HEK293 (cell line): Measurements from ENCODE around the gene SMARCA1.

Source experiments
- BCL11A ChIP-seq: fragments of 450-650 bp; formaldehyde crosslinking; IDR thresholded peaks from 2 replicates; pipeline ENCODE4 v1.5.1; 2016; ENCODE audit warnings: low read depth, missing biosample characterization, missing genetic modification characterization
- FEZF1 ChIP-seq: fragments of 450-650 bp; formaldehyde crosslinking; IDR thresholded peaks from 2 replicates; pipeline ENCODE4 v1.5.1; 2016; ENCODE audit warnings: missing biosample characterization, missing genetic modification characterization
- GFI1B ChIP-seq: fragments of 450-650 bp; formaldehyde crosslinking; IDR thresholded peaks from 2 replicates; pipeline ENCODE4 v1.5.1; 2016; ENCODE audit warnings: missing biosample characterization, missing genetic modification characterization
- GLI2 ChIP-seq: fragments of 450-650 bp; formaldehyde crosslinking; IDR thresholded peaks from 2 replicates; pipeline ENCODE4; 2017; ENCODE audit warnings: missing biosample characterization, missing genetic modification characterization, low read depth, borderline replicate concordance
- GLIS1 ChIP-seq: fragments of 450-650 bp; formaldehyde crosslinking; IDR thresholded peaks from 2 replicates; pipeline ENCODE4 v1.5.1; 2016; ENCODE audit warnings: missing biosample characterization, missing genetic modification characterization
- KLF10 ChIP-seq: fragments of 450-650 bp; IDR thresholded peaks from 2 replicates; pipeline ENCODE4 v1.5.1; 2018; ENCODE audit warnings: missing biosample characterization, mild to moderate bottlenecking, missing genetic modification characterization
- MYNN ChIP-seq: fragments of 450-650 bp; formaldehyde crosslinking; IDR thresholded peaks from 2 replicates; pipeline ENCODE4 v1.5.1; 2016; ENCODE audit warnings: missing biosample characterization, missing genetic modification characterization, borderline replicate concordance
- OSR2 ChIP-seq: fragments of 450-650 bp; formaldehyde crosslinking; IDR thresholded peaks from 2 replicates; pipeline ENCODE4 v1.5.1; 2016; ENCODE audit warnings: missing biosample characterization, missing genetic modification characterization
- OVOL3 ChIP-seq: fragments of 450-650 bp; formaldehyde crosslinking; IDR thresholded peaks from 2 replicates; pipeline ENCODE4 v1.5.1; 2016; ENCODE audit warnings: missing biosample characterization, missing genetic modification characterization
- SCRT1 ChIP-seq: fragments of 450-650 bp; formaldehyde crosslinking; IDR thresholded peaks from 2 replicates; pipeline ENCODE4 v1.5.1; 2016; ENCODE audit warnings: missing biosample characterization, missing genetic modification characterization, borderline replicate concordance
- ZBTB1 ChIP-seq: fragments of 450-650 bp; formaldehyde crosslinking; IDR thresholded peaks from 2 replicates; pipeline ENCODE4 v1.5.1; 2016; ENCODE audit warnings: missing biosample characterization, missing genetic modification characterization
- ZBTB8A ChIP-seq: fragments of 450-650 bp; formaldehyde crosslinking; IDR thresholded peaks from 2 replicates; pipeline ENCODE4 v1.5.1; 2016; ENCODE audit warnings: missing biosample characterization, missing genetic modification characterization
- ZEB2 ChIP-seq: fragments of 450-650 bp; formaldehyde crosslinking; IDR thresholded peaks from 2 replicates; pipeline ENCODE4 v1.5.1; 2016; ENCODE audit warnings: missing biosample characterization, missing genetic modification characterization
- ZNF112 ChIP-seq: fragments of 450-650 bp; formaldehyde crosslinking; IDR thresholded peaks from 2 replicates; pipeline ENCODE4 v1.5.0; 2017; ENCODE audit warnings: missing biosample characterization, missing genetic modification characterization
- ZNF248 ChIP-seq: fragments of 450-650 bp; formaldehyde crosslinking; IDR thresholded peaks from 2 replicates; pipeline ENCODE4 v1.5.1; 2017; ENCODE audit warnings: missing biosample characterization, missing genetic modification characterization
- ZNF423 ChIP-seq: fragments of 450-650 bp; formaldehyde crosslinking; IDR thresholded peaks from 2 replicates; pipeline ENCODE4 v1.5.1; 2016; ENCODE audit warnings: missing biosample characterization, missing genetic modification characterization
- ZNF48 ChIP-seq: fragments of 450-650 bp; formaldehyde crosslinking; IDR thresholded peaks from 2 replicates; pipeline ENCODE4 v1.5.1; 2016; ENCODE audit warnings: missing biosample characterization, missing genetic modification characterization
- ZNF510 ChIP-seq: fragments of 450-650 bp; formaldehyde crosslinking; IDR thresholded peaks from 2 replicates; pipeline ENCODE4 v1.5.1; 2018; ENCODE audit warnings: mild to moderate bottlenecking, missing genetic modification characterization, missing biosample characterization; ENCODE audit not compliant: insufficient replicate concordance
- ZNF549 ChIP-seq: fragments of 450-650 bp; IDR thresholded peaks from 2 replicates; pipeline ENCODE4 v1.5.1; 2018; ENCODE audit warnings: missing biosample characterization, missing genetic modification characterization, mild to moderate bottlenecking, inconsistent platforms, moderate library complexity
- ZNF560 ChIP-seq: fragments of 450-650 bp; formaldehyde crosslinking; IDR thresholded peaks from 2 replicates; pipeline ENCODE4 v1.5.1; 2017; ENCODE audit warnings: missing biosample characterization, missing genetic modification characterization, borderline replicate concordance
- ZNF561 ChIP-seq: fragments of 450-650 bp; IDR thresholded peaks from 2 replicates; pipeline ENCODE4 v1.5.1; 2018; ENCODE audit warnings: missing biosample characterization, missing genetic modification characterization, borderline replicate concordance
- ZNF610 ChIP-seq: fragments of 450-650 bp; formaldehyde crosslinking; IDR thresholded peaks from 2 replicates; pipeline ENCODE4 v1.5.1; 2016; ENCODE audit warnings: missing biosample characterization, missing genetic modification characterization, borderline replicate concordance
- ZNF624 ChIP-seq: fragments of 450-650 bp; formaldehyde crosslinking; IDR thresholded peaks from 2 replicates; pipeline ENCODE4 v1.5.1; 2017; ENCODE audit warnings: missing biosample characterization, missing genetic modification characterization
- ZNF701 ChIP-seq: fragments of 450-650 bp; formaldehyde crosslinking; IDR thresholded peaks from 2 replicates; pipeline ENCODE4 v1.5.1; 2016; ENCODE audit warnings: missing biosample characterization, missing genetic modification characterization
- ZNF785 ChIP-seq: fragments of 450-650 bp; formaldehyde crosslinking; IDR thresholded peaks from 2 replicates; pipeline ENCODE4 v1.5.1; 2016; ENCODE audit warnings: missing biosample characterization, missing genetic modification characterization
- ZSCAN23 ChIP-seq: fragments of 450-650 bp; formaldehyde crosslinking; IDR thresholded peaks from 2 replicates; pipeline ENCODE4 v1.5.1; 2016; ENCODE audit warnings: missing biosample characterization, missing genetic modification characterization
- ZXDB ChIP-seq: fragments of 450-650 bp; formaldehyde crosslinking; IDR thresholded peaks from 2 replicates; pipeline ENCODE4 v1.5.1; 2016; ENCODE audit warnings: missing biosample characterization, missing genetic modification characterization
- TF ChIP-seq, protein P1 (sequence below): fragments of 450-650 bp; IDR thresholded peaks from 2 replicates; pipeline ENCODE4 v1.5.1; 2018; ENCODE audit warnings: missing biosample characterization, missing genetic modification characterization
- TF ChIP-seq, protein P2 (sequence below): fragments of 450-650 bp; formaldehyde crosslinking; IDR thresholded peaks from 2 replicates; pipeline ENCODE4 v1.5.1; 2016; ENCODE audit warnings: missing biosample characterization, missing genetic modification characterization, low read depth
- TF ChIP-seq, protein P3 (sequence below): fragments of 450-650 bp; formaldehyde crosslinking; IDR thresholded peaks from 2 replicates; pipeline ENCODE4 v1.5.1; 2016; ENCODE audit warnings: missing biosample characterization, missing genetic modification characterization, borderline replicate concordance
- TF ChIP-seq, protein P4 (sequence below): fragments of 450-650 bp; formaldehyde crosslinking; IDR thresholded peaks from 2 replicates; pipeline ENCODE4 v1.5.1; 2016; ENCODE audit warnings: missing biosample characterization, missing genetic modification characterization
- TF ChIP-seq, protein P5 (sequence below): fragments of 450-650 bp; formaldehyde crosslinking; IDR thresholded peaks from 2 replicates; pipeline ENCODE4 v1.5.1; 2016; ENCODE audit warnings: missing biosample characterization, missing genetic modification characterization
- TF ChIP-seq, protein P6 (sequence below): fragments of 450-650 bp; formaldehyde crosslinking; IDR thresholded peaks from 2 replicates; pipeline ENCODE4 v1.5.1; 2016; ENCODE audit warnings: missing biosample characterization, missing genetic modification characterization

Gene SMARCA1

DNA sequence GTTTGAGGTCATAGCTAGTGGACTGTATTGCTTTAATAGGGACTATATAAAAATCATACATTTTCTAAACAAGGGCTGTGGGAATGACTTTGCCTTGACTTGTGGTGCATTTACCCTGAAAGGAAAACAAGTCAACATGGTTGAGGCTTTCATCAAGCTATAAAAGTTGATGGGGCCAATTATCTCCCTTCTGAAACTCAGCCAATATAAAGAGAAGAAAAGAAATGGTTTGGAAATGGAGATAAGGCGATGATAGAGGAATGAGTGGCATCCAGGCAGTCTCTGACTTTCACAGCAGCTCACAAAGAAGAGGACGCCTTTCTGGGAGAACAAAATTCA, 118.7 kb downstream of the SMARCA1 start (continued):
- TF ChIP-seq, protein P1, sequence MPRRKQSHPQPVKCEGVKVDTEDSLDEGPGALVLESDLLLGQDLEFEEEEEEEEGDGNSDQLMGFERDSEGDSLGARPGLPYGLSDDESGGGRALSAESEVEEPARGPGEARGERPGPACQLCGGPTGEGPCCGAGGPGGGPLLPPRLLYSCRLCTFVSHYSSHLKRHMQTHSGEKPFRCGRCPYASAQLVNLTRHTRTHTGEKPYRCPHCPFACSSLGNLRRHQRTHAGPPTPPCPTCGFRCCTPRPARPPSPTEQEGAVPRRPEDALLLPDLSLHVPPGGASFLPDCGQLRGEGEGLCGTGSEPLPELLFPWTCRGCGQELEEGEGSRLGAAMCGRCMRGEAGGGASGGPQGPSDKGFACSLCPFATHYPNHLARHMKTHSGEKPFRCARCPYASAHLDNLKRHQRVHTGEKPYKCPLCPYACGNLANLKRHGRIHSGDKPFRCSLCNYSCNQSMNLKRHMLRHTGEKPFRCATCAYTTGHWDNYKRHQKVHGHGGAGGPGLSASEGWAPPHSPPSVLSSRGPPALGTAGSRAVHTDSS: peak; percentile 78
- TF ChIP-seq ZNF701 (tag by site-specific recombination): no peak
- TF ChIP-seq, protein P2, sequence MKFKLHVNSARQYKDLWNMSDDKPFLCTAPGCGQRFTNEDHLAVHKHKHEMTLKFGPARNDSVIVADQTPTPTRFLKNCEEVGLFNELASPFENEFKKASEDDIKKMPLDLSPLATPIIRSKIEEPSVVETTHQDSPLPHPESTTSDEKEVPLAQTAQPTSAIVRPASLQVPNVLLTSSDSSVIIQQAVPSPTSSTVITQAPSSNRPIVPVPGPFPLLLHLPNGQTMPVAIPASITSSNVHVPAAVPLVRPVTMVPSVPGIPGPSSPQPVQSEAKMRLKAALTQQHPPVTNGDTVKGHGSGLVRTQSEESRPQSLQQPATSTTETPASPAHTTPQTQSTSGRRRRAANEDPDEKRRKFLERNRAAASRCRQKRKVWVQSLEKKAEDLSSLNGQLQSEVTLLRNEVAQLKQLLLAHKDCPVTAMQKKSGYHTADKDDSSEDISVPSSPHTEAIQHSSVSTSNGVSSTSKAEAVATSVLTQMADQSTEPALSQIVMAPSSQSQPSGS: peak; percentile 44
- TF ChIP-seq SCRT1 (tag by site-specific recombination): peak; percentile 69; the same call in 1 of the 2 replicates
- TF ChIP-seq ZSCAN23 (tag by site-specific recombination): 0 out of 2 replicates have a peak, but pooled peaks have one; percentile 18
- no peak for TF ChIP-seq ZNF610 (tag by site-specific recombination)
- TF ChIP-seq ZEB2: peak; percentile 73; the same call in 1 of the 2 replicates
- no peak for TF ChIP-seq MYNN (tag by site-specific recombination)
- TF ChIP-seq GLIS1 (tag by site-specific recombination): peak; percentile 42; the same call in 1 of the 2 replicates
- TF ChIP-seq, protein P3, sequence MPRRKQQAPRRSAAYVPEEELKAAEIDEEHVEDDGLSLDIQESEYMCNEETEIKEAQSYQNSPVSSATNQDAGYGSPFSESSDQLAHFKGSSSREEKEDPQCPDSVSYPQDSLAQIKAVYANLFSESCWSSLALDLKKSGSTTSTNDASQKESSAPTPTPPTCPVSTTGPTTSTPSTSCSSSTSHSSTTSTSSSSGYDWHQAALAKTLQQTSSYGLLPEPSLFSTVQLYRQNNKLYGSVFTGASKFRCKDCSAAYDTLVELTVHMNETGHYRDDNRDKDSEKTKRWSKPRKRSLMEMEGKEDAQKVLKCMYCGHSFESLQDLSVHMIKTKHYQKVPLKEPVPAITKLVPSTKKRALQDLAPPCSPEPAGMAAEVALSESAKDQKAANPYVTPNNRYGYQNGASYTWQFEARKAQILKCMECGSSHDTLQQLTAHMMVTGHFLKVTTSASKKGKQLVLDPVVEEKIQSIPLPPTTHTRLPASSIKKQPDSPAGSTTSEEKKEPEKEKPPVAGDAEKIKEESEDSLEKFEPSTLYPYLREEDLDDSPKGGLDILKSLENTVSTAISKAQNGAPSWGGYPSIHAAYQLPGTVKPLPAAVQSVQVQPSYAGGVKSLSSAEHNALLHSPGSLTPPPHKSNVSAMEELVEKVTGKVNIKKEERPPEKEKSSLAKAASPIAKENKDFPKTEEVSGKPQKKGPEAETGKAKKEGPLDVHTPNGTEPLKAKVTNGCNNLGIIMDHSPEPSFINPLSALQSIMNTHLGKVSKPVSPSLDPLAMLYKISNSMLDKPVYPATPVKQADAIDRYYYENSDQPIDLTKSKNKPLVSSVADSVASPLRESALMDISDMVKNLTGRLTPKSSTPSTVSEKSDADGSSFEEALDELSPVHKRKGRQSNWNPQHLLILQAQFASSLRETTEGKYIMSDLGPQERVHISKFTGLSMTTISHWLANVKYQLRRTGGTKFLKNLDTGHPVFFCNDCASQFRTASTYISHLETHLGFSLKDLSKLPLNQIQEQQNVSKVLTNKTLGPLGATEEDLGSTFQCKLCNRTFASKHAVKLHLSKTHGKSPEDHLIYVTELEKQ (tag by site-specific recombination): peak; percentile 91
- TF ChIP-seq GLI2 (tag by site-specific recombination): peak; percentile 81
- no peak for TF ChIP-seq ZNF785 (tag by site-specific recombination)
- TF ChIP-seq ZNF248 (tag by site-specific recombination): no peak
- TF ChIP-seq ZNF560 (tag by site-specific recombination): no peak
- peak; percentile 91 for TF ChIP-seq OSR2 (tag by site-specific recombination)
- no peak for TF ChIP-seq ZNF510 (tag by site-specific recombination)
- TF ChIP-seq ZBTB8A (tag by site-specific recombination): peak; percentile 52
- TF ChIP-seq ZBTB1 (tag by site-specific recombination): no peak
- no peak for TF ChIP-seq ZNF48 (tag by site-specific recombination)
- TF ChIP-seq FEZF1 (tag by site-specific recombination): peak; percentile 97
- TF ChIP-seq ZNF112 (tag by site-specific recombination): no peak
- peak; percentile 80 for TF ChIP-seq ZXDB (tag by site-specific recombination)
- peak; percentile 67; the same call in 1 of the 2 replicates for TF ChIP-seq KLF10 (tag by site-specific recombination)
- TF ChIP-seq, protein P4, sequence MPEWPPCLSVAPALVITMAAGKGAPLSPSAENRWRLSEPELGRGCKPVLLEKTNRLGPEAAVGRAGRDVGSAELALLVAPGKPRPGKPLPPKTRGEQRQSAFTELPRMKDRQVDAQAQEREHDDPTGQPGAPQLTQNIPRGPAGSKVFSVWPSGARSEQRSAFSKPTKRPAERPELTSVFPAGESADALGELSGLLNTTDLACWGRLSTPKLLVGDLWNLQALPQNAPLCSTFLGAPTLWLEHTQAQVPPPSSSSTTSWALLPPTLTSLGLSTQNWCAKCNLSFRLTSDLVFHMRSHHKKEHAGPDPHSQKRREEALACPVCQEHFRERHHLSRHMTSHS (tag by site-specific recombination): peak; percentile 59; the same call in 1 of the 2 replicates
- peak; percentile 96; the same call in 1 of the 2 replicates for TF ChIP-seq OVOL3 (tag by site-specific recombination)
- peak; percentile 85 for TF ChIP-seq BCL11A
- peak; percentile 57; the same call in 1 of the 2 replicates for TF ChIP-seq GFI1B (tag by site-specific recombination)
- TF ChIP-seq, protein P5, sequence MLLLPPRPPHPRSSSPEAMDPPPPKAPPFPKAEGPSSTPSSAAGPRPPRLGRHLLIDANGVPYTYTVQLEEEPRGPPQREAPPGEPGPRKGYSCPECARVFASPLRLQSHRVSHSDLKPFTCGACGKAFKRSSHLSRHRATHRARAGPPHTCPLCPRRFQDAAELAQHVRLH (tag by site-specific recombination): peak; percentile 92
- no peak for TF ChIP-seq ZNF624
- TF ChIP-seq ZNF423 (tag by site-specific recombination): no peak
- peak; percentile 90; the same call in 1 of the 2 replicates for TF ChIP-seq ZNF561 (tag by site-specific recombination)
- TF ChIP-seq, protein P6, sequence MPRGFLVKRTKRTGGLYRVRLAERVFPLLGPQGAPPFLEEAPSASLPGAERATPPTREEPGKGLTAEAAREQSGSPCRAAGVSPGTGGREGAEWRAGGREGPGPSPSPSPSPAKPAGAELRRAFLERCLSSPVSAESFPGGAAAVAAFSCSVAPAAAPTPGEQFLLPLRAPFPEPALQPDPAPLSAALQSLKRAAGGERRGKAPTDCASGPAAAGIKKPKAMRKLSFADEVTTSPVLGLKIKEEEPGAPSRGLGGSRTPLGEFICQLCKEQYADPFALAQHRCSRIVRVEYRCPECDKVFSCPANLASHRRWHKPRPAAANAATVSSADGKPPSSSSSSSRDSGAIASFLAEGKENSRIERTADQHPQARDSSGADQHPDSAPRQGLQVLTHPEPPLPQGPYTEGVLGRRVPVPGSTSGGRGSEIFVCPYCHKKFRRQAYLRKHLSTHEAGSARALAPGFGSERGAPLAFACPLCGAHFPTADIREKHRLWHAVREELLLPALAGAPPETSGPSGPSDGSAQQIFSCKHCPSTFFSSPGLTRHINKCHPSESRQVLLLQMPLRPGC (tag by site-specific recombination): peak; percentile 50; the same call in 1 of the 2 replicates
- TF ChIP-seq ZNF549 (tag by site-specific recombination): no peak
